Panc1 (cell line): ENCODE results near the gene MEGF8.

Experiments used
- CTCF ChIP-seq: fragments of 450-650 bp; IDR thresholded peaks from 2 replicates; pipeline ENCODE4 v1.5.1; 2017; ENCODE audit warnings: mild to moderate bottlenecking
- POLR2AphosphoS5 ChIP-seq: IDR thresholded peaks from 2 replicates; pipeline ENCODE4 v1.6.1; 2012; ENCODE audit warnings: mild to moderate bottlenecking, low read depth, low read length, moderate library complexity
- SIN3A ChIP-seq: IDR thresholded peaks from 2 replicates; pipeline ENCODE4 v1.6.1; 2012; ENCODE audit warnings: low read depth, mild to moderate bottlenecking, low read length, moderate library complexity, borderline replicate concordance; ENCODE audit not compliant: insufficient read depth
- TCF7L2 ChIP-seq: IDR thresholded peaks from 2 replicates; pipeline ENCODE4 v1.6.1; 2011; ENCODE audit warnings: mild to moderate bottlenecking, low read depth, low read length, inconsistent platforms

GRCh38 chr19:42360787-42361544, 35.5 kb downstream of the MEGF8 start:
- TF ChIP-seq CTCF, result no peak
- no peak for TF ChIP-seq TCF7L2
- TF ChIP-seq SIN3A, result no peak
- no peak for TF ChIP-seq POLR2AphosphoS5
